Right ventricle myocardium inferior (tissue), 1 donor: ENCODE measurements around the gene NKIRAS1. TPM values are rescaled to one million over a fixed set of nuclear protein-coding genes. Genes with fewer than 3 reads are reported as not detected.

Source experiments
- ATAC-seq: fragments of 200-7000 bp; cut with Tn5 transposase; one replicate; pipeline ENCODE4 v1.9.1; 2020; ENCODE audit warnings: mild to moderate bottlenecking, moderate library complexity
- DNase-seq: peaks from one replicate; pipeline ENCODE4 v3.0.0; 2021; ENCODE audit errors: missing footprints
- intact Hi-C: fragments of 100-400 bp; cut with DNase I; formaldehyde crosslinking; loops from one replicate; pipeline ENCODE4 v1.11.0; 2022
- long read RNA-seq: library from polyadenylated mRNA; unstranded; transcript quantifications from one replicate; pipeline ENCODE4 v2.0.0, GENCODE V29; 2021
- total RNA-seq: library from RNA; stranded (reverse); fragmentation: NEBNext Ultra II Directional; extraction: Animal tissue kit (Norgen Biotek cat#: 25700); gene quantifications from one replicate; pipeline ENCODE4 v1.2.1, GENCODE V29; 2021
- donor health status: DM: no; HTN: yes; CAD: no; lungs with severe emphysema.

NKIRAS1 gene
- 20.3 TPM for total RNA-seq
- long read RNA-seq, transcript NKIRAS1-206 (5 exons, 2,014 nt), result major isoform, 20 of 26 reads
- long read RNA-seq, partial matches to known transcripts, result 0 of 26 reads
- long read RNA-seq, other reads (novel, unspliced or antisense), result 6 of 26 reads

DNA sequence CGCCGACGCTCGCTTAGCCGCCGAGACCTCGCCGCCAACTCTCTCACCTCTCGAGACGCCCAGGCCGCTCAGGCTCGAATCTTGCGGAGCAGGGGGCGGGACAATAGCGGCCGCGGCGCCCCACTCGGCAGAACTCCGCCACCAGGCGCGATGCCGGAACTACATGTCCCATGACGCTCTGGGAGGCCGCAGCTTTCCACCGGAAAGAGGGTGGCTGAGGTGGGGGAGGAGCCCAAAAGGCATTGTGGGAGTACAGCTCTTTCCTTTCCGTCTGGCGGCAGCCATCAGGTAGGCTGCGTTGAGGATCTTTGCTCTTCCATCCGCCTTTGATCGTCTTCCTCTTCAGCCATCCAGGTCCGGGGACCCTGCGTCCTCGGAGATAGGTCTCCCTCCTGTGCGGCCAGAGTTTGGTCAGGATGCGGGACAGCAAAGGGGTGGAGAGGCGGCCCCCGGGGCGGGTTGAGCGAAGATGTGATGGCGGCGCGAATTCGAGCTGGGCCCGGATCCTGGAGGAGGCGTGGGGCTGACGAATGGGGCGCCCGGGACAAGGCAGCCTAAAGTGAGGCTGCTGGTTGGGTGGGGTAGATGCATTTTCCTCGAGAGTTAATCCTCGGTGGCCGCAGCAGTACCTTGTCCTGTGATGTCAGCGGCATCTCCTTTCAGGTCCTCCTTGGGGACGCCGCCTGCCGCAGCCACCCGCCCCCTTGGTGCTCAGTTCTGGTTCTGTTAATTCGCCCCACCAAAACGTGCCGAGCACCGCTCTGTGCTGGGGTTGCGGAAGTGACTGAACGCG is at the start of gene NKIRAS1, which contains the start of gene RPL15:
NKIRAS1 (minus strand) TSS at position 105 of the 793 bp plus-strand sequence. CDS start 6,086 bp downstream, outside the sequence.
RPL15 (plus strand) TSS at position 247 of the 793 bp plus-strand sequence. CDS start 728 bp downstream, outside the sequence.
- DNase-seq (peak; percentile 98), ATAC-seq (peak; percentile 99)
- intact Hi-C loops, result loop anchor here (1.0 kb wide), 1 partner anchor 28 kb away; the partner anchor contains the start of gene NR1D2

DNA sequence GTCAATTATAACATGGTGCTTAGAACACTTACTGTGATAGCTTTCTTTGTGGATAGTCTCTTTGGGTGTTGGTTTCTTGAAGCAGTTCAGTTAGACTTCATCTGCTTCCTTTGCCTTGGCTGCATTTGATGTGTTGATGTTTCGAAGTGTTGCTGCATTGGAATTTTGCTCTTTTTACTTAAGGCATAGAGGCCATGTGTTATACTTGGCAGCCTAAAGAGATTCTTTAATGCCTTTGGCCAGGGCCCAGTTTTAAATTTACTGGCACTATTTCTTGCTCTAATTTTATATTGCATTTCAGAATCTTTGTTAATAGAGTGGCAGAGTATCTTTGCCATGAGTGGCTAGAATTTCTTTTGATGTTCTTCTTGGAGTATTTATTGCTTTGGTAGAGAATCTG is 49.5 kb upstream of the NKIRAS1 start:
- ATAC-seq (no peak), DNase-seq (no peak)
- intact Hi-C loops, result no loop called here

DNA sequence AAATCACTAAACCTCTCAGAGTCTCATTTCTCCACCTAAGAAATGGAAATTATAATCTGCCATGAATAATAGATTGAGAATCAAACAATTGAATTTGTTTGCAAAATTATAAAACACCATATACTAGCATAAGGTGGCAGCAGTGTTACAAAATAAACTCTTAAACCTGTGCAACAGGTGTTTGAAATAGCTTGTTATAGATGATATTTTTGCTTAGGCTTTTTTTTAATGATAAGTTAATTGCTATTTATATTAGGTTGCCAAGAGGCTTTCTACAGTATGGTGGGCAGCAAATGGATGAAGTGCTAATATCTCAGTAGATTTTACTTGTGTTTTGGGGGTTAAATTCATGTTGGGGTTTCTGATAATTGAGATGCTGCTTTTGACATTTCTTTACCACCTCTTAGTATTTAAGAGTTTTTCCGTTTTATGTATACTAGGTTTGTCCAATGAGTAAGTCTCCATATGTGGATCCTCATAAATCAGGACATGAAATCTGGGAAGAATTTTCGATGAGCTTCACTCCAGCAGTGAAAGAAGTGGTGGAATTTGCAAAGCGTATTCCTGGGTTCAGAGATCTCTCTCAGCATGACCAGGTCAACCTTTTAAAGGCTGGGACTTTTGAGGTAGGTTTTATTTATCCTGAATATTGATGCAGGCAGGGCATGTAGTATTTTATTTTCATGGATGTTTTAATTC is 47.9 kb upstream of the NKIRAS1 start:
- no peak for ATAC-seq

DNA sequence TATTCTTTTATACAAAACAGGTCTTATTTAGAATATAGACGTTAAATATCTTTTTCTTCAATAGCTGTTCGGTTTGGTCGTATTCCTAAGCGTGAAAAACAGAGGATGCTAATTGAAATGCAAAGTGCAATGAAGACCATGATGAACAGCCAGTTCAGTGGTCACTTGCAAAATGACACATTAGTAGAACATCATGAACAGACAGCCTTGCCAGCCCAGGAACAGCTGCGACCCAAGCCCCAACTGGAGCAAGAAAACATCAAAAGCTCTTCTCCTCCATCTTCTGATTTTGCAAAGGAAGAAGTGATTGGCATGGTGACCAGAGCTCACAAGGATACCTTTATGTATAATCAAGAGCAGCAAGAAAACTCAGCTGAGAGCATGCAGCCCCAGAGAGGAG is 45.1 kb upstream of the NKIRAS1 start:
- intact Hi-C loops, result no loop called here
- no peak for DNase-seq
- ATAC-seq, result no peak

More for the DNA sequence above, 47.9 kb upstream of the NKIRAS1 start:
- DNase-seq, result no peak
- intact Hi-C loops, result no loop called here

DNA sequence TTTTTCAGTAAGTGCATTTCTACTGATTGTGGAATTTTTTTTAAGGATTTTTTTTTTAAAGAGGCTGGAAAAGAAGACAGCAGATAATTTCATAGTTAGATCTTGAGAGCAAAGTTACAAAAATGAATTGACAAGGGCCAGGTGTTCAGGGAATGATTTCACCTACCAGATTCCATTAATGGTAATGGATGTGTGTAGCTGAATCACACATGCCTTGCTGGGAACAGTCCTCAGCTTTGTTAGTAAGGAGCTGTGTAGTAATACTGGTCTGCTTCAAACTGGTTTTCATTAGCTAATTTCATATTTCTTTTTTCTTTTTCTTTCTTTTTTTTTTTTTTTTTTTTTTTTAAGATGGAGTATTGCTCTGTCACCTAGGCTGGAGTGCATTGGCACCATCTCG is 44.3 kb upstream of the NKIRAS1 start:
- DNase-seq (no peak), ATAC-seq (no peak)
- intact Hi-C loops, result no loop called here

DNA sequence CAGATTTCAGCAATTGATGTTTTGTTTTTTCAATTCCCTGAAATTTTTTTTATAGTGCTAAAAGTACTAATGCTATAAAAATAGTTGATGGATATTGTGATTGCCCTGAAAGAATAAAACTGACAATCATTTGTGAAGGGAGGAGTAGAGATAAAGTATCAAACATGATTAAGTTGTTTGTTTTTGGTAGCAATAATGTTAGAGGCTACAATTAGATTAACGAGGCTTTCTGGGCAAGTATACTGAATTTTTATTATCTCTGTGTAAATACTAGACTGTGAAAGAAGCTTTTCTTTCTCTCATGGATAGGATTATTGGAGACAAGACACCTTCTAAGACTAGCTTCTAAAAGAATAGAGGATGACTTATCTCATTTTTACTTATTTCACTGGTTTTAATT is 43.9 kb upstream of the NKIRAS1 start:
- intact Hi-C loops, result no loop called here
- ATAC-seq, result no peak
- no peak for DNase-seq

DNA sequence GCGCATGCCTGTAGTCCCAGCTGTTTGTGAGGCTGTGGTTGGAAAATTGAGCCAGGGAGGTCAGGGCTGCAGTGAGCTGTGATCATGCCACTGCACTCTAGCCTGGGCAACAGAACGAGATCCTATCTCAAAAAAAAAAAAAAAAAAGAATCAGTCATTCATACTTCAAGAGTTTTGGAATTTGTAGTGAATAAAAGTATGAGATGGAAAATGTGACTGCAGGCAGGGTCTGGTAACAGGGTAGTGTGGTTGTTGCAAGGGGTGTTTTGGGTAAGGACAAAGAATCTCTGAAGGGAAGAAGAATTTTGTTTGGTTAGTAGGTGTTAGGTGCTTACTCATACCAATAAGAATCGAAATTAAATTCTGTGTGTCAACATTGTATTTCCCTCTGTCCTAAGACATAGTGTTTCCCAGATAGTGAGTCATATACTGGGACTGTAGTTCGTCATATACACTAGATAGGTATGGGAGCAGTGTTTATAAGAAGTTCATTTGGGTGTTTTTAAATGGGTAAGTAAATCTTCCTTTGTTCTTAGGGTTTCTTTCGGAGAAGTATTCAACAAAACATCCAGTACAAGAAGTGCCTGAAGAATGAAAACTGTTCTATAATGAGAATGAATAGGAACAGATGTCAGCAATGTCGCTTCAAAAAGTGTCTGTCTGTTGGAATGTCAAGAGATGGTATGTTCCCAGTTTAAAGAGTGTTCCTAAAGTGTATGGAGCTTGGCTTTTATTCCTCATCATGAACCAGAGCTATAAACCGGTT is 42.5 kb upstream of the NKIRAS1 start:
- DNase-seq, result no peak
- no peak for ATAC-seq
- intact Hi-C loops, result no loop called here

DNA sequence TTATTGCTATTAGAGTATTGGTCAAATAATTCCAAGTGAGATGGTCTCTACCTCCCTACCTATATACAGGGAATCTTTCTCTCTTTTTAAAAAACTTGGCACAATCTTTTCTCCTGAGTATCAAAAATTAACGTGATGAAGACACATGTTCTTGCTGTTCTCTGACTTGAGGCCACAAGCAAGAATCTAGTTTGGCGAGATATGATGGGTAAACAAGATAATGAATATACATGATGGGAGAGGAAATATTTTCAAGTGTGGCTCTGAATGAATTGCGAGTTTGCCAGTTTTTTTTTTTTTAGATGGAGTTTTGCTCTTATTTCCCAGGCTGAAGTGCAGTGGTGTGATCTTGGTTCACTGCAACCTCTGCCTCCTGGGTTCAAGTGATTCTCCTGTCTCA is 39.9 kb upstream of the NKIRAS1 start:
- DNase-seq (no peak), ATAC-seq (no peak)
- intact Hi-C loops, result no loop called here

DNA sequence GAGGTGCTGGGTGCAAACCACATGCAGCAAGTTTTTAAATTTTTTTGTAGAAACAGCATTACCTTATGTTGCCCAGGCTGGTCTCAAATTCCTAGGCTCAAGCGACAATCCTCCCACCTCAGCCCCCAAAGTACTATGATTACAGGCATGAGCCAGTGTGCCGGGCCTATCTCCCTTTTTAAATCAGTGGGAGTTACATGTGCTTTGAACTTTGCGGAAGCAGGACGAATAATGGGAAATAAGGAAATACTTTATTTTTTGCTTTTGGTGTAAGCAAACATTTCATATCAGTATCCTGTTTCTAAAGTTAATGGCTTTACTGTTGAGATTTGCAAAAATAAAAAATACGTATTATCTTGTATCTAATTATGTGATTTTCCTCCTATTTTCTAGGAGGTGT is 37.4 kb upstream of the NKIRAS1 start:
- intact Hi-C loops, result no loop called here
- DNase-seq (no peak), ATAC-seq (no peak)

DNA sequence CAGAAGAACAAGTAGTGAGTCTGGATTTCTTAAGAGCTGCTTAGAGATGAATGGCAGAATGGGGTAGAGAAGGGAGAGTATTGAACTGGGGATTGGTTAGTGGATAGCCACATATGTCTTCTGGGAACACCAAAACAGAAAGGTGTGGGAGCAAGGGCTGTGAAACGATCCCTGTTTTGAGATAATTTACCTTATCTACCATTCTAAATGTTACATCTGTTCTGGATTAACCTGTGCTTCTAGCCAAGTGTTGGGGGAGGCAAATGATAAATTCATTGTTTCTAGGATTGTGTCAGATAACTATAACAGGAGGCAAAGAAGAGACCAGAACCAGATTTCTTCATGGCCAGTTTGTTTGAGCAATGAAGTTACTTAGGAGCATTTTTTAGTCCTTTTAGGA is 36.7 kb upstream of the NKIRAS1 start:
- intact Hi-C loops, result no loop called here
- DNase-seq (no peak), ATAC-seq (no peak)

DNA sequence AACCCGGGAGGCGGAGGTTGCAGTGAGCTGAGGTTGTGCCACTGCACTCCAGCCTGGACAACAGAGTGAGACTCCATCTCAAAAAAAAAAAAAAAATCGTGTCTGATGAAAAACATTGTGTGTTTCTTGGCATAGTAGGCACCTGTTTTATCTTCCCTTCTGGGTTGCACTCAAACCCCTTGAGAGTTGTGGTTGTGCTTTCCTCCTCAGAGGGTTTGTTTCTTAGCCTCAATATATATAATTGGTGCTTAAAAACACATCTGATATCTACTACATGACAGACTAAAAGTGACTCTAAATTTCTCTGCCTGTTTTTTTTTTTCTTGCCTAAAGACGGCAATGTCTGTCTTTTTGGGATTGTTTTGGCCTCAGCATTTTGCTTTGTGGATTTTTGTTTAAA is 35.9 kb upstream of the NKIRAS1 start:
- ATAC-seq, result no peak
- no peak for DNase-seq
- intact Hi-C loops, result no loop called here

DNA sequence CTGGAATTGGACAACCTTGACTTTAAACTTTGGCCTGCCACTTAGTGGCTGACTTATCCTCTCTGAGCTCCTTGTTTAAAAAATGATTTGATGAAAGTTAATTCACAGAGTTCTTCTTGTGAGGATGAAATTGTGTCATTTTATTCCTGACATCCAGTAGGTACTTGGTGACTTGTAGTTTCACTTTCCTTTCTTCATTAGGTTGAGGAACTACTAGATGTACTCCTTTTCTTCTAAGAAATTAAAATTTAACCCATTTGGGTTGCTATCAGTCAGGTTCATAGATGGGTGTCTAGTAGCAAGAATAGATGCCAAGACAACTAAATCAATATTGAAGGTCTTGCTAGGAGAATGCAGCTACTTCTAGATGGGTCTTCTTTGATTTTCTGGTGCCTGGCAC is 33.5 kb upstream of the NKIRAS1 start:
- DNase-seq (no peak), ATAC-seq (no peak)
- intact Hi-C loops, result no loop called here

DNA sequence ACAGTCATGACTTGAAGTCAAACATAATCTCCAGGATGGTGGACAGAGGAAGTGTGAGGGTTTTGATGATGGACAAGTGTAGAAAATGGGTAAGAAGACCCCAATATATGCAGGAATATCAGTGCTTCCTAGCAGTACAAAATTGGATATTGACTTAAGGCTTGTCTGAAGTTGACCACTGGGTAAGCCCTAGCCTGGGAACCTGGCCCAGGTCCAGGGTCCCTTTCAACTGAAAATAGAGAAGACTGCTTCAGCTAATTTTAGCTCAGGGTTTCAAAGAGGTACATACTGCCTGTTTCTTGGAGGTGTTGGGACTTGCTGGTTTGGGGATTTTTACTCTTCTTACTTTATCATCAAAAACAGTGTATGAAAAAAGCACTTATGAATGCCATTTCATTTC is 33.0 kb upstream of the NKIRAS1 start:
- intact Hi-C loops, result loop anchor here (10.0 kb wide), 1 partner anchor 745 kb away; the partner anchor contains the start of gene UBE2E2

DNA sequence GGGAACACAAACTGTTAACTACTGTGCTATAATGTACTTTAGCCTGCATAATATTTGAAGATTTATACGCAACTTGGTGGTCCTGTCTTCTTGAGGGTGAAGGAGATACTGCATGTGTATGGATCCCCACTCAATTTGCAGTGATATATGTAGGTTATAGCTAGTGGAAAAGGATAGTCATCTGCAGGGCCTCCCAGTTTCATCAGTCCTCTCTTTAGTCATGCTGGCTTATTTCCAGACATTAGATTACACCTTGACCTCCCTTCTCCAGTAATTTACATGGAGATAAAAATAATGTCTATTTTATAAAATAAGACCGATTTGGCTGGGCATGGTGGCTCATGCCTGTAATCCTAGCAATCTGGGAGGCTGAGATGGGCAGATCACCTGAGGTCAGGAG is 32.0 kb upstream of the NKIRAS1 start:
- ATAC-seq (no peak), DNase-seq (no peak)
- intact Hi-C loops, result loop anchor here (10.0 kb wide), 1 partner anchor 744 kb away; the partner anchor contains the start of gene UBE2E2

More for the DNA sequence above, 33.0 kb upstream of the NKIRAS1 start:
- ATAC-seq (no peak), DNase-seq (peak; percentile 78)

DNA sequence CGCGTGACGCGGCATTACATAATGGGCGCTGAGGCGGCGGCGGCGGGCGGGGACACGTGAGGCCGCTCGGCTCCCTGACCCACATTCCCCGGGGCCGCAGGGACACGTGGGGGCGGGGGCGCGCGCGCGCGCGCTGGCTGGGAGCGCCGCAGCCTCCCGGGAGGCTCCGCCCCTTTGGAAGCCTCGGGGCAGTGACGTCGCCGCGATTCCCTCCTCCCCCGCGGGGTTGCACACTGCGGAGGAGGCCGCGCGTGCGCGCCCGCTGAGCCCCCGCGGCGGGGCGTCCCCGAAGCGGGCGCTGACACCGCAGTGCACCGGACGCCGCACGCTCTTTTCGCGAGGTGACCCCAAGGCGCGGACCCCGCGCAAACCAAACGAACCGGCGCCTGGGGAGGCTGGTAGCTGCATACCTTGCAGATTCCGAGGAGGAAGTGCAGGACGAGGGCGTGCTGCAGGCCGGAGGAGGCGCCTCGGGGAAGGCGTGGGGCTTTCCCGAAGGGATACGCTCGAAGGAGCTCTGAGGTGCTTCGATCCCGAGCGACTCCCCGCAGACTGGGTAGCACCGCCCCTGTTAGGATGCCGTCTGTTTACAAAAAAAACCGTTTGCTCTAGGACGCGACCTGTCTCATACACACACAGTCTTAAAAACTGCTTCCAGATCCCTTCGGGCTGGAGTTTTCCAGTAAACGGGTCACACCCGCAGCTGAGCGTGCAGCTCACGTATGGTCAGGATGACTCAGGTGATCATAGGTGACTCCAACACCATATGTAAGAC is 29.3 kb upstream of the NKIRAS1 start:
- intact Hi-C loops, result loop anchor here (1.0 to 10.0 kb wide), 2 partner anchors 29 to 741 kb away; partner anchors contain the start of genes RPL15 and UBE2E2
- DNase-seq, result peak; percentile 100
- peak; percentile 93 for ATAC-seq

DNA sequence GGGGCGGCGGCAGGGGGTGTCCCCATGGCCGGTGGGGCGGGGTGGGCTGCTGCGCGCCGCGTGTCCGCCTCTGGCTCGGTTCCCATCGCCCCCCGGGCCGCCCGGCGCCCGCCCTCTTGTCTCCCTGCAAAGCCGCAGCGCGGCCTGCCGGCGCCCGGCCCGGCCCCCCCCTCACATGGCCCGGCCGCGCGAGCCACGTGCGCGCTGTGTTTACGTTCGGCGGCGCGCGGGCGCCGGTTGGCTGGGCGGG is 28.8 kb upstream of the NKIRAS1 start:
- DNase-seq, result no peak
- intact Hi-C loops, result loop anchor here (1.0 to 10.0 kb wide), 2 partner anchors 28 to 741 kb away; partner anchors contain the start of genes RPL15 and UBE2E2
- ATAC-seq, result no peak

DNA sequence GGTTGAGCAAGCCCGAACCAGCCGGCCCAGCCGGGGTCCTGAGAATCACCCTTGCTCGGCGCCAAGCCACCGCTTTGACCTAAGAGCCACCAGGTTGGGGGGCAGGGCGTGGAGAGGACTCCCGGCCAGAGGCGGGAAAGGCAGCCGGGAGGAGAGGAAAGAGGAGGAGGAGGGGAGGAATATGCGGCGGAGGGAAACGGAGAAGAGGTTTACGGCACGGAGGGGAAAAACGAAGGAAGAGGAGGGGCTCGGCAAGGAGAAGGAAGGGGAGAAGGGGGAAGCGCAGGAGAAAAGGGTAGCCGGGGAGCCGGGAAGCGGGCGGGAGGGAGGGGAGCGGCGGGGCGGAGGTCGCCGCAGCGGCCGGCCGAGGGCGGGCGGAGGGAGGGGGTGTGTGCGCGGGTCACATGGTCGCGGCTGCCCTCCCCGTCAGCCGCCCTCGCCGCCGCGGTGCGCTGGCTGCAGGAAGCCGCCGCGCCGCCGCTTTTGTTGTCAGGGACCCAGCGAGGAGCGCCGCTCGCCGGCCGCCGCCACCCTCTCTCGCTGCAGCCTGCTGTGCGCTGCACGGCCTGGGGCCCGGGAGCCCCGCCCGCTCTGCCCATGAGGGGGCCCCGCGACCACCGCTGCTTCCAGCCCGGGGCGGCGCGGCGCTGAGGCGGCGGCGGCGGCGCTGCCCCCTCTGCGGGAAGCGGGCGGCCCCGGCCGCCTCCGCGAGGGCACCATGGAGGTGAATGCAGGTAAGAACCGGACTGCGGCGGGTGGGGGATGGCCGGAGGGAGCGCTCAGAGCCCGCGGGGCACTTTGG is 28.3 kb upstream of the NKIRAS1 start, which contains the start of gene NR1D2:
NR1D2 (plus strand) TSS at position 426 of the 802 bp plus-strand sequence; CDS start at position 719, 293 bp downstream.
- intact Hi-C loops, result loop anchor here (1.0 to 10.0 kb wide), 2 partner anchors 28 to 740 kb away; partner anchors contain the start of genes RPL15 and UBE2E2
- peak; percentile 92 for DNase-seq
- peak; percentile 76 for ATAC-seq
